GM19035 (cell line): ENCODE data around the gene HOXD9.

Source experiments
- ATAC-seq: cut with Tn5 transposase; IDR thresholded peaks from one replicate; pipeline ENCODE4 v1.9.1; 2021; ENCODE audit not compliant: unreplicated experiment

The HOXD9 gene

DNA sequence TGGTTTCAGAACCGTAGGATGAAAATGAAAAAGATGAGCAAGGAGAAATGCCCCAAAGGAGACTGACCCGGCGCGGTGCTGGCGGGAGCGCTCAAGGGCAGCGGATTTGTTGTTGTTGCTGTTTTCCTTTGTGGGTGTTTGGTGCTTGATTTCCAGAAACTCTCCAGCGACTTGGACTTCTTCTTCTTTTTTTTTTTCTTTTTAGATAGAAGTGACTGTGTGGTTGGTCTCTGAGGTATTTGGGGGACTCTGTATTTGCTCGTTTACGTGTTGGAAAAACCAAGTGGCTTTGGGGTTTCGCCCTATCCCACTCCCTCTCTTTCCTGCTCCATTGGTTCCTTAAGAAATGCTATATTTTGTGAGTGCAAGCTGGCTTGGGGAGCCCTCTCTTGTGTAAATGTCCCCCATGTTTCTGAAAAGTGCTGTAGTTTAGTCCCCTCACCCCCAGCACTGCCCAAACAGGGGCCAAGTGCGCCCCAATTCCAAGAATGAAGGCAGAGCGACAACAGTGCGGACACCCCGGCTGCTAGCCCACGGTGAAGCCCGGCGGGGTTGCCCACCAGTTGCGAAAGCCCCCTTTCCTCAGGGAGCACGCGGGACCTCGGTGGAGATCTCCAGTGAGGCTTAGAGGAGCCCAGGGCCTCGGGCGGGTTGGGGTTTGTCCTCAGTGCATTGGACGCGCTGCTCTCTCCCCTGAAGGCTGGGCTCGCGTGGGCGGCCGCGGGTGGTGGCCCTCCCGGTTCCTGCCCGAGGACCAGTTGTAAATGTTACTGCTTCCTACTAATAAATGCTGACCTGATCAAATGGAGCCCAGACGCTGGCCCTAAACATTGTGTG is 1.8 kb downstream of the HOXD9 start:
- no peak for ATAC-seq

DNA sequence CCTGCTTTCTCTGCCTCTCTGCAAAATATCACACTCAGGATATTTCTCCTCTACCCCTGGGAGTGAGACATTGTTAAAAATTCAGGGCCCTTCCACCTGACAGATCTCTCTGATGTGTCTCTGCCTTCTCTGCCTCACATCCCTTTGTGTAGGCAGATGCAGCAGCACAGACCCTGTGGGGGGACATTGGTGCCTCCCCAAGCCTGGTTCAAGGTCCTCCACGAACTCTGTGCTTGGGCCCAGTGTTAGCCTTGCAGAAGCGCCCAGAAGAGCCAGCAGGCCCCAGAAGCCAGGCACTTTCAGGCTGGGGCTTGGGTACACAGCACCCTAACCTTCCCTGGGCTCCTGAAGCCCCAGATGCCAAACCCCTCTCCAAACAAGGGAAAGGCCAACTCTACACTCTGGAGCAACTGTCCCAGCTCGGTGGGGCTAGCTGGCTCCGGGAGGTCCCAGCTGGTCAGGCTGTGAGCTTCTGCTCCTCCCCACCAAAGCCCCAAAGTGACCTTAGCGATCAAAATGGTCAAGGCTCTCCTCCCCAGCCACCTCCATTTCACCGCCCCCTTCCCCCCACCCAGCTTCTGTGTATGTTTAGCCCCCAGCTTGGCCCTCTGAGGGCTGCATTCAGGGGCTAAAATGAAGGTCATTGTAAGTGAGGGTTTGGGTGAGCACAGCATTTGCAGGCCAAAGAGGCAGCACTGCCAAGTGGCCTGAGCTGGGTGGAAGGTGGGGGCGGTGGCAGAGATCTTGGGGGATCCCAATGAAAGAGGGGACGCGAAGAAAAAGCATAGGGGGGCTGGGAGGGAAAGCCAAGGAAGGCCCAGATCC is 2.6 kb downstream of the HOXD9 start:
- no peak for ATAC-seq

DNA sequence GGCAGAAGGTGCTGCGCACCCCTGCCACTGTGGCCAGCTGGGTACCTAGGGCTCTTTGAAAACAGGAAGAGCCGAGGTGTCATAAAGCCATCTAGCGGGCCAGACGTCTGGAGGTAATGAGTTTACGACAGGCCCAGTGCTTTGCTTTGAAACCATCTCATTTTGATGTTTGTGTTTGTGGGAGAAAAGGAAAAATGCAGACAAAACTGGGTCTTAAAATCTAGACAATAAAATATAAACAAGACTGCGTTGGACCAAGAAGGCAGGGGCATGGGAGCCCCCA is 3.2 kb downstream of the HOXD9 start:
- ATAC-seq: no peak

DNA sequence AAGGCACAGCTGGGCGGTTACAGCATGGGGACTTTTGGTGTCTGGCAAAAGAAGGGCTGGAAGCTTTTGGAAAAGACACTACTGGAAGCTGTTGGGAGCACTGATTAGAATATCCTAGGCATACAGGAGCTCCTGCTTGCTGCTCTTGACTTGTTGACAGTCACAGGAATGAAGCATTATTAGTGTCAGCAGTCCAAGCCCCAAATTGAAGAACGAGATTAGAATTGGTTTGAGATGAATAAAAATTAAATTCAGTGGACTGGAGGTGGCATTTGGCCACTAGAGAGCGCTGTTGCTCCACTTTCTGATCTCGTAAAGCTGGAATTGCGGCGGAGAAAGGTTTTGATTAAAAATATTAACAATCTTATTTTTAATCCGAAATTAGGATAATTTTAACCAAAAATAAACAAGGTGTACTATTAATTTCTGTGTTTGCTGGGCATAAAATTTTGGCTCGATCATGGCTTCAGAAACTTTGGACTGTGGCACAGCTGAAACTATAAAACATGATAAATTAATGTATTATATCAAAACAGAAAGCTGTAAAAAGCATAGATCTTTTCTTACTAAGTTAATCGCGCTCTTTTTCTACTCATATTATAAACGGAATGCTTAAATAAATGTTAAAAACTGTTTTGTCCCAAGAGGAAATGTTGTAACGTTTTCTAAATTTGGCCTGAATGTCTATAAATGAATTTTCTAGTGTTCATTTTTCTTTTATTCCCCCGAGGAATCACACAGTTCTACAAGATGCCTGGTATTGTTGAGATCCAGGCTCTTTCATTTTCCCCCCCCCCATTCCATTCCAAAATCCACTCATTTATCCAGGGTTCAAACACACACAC is 4.6 kb downstream of the HOXD9 start:
- ATAC-seq: no peak

DNA sequence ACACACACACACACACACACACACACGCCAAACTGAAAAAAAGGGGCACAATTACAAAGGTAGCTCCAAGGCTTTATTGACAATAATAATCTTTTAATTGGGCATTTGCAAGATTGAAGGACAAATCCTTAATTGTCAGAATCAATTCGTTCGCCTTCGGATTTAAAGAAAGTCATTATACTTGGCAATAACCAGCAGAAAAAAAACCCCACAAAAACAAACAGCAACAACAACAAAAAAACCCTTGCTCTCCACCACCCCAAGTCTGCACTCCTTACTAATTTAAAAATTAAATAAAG is 5.2 kb downstream of the HOXD9 start:
- ATAC-seq: no peak

DNA sequence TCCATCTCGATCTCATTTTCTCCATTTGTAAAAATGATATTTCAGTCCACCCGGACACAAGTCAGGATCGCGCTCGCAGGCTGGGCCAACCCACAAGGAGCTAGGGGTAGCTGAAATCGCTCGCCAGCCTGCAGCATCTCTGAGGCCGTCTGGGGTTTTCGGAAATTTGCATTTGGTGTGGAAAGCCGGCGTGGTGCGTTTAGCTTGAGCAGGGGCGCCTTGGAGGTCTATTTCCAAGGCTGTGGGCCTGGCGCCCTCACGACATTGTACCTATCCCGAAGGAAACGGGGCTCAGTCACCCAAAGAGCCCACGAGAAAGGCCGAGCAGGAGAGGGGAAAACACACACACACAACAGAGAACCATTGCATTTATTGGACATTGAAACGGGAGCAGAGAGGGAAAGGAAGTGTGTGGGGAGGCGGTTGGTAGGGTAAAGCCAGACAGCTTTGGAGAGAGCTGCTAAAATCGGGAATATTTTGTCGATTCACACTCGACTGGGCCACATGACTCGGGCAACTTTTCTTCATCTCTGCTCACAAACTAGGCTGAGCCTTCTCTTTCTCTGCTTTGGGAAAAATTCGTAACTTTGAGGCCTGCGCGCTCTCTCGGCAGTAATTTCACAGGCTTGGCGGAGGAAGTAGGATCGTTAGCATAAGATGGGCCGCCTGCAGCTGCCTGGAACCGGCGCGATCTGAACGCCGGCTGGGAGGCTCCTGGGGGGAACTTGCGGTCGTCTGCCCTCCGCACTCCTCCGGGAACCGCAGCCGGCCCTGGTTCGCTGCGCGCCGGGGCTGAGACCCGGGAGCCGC is 5.9 kb downstream of the HOXD9 start:
- ATAC-seq: no peak

DNA sequence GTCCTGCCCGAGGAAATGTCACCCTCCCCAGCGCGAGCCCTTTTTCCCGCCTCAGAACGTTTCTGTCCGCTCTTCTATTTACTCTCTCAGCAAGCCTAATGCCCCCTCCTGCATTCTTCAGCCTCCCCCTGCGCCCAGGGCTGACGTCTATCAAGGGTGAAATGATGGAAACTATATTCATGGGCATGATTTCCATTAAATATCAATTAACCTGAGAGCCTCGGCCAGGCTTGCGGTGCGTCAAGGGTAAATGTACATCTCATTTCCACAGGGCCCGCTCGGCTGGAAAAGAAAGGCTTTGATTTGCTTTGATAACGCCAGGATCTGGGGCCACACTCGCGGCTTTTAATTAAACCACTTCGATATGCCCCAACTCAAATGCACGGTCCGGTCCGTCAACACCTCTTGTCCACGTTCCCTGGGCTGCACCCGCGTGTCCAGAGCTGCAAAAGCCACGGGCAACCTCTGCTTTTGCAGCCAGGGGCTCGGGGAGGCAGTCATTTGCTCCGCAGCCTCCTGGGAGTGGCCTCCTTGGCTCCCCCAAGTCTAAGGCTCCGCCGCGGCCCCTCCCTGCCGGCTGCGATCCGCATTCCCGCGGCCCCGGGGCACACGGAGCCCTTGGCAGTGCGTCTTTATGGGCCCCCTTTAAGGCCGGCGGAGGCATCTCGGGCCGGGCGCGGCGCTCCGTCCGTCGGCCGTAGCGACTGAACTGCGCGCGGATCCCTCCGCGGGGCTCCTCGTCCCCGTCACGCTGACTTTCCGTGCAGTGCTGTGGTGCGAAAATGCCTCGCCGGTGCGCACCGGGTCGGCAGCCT is 6.7 kb downstream of the HOXD9 start, which contains the start of gene HOXD8:
TSS of gene HOXD8 (plus strand) at position 724 of the 815 bp plus-strand sequence. CDS start 662 bp downstream, outside the sequence.
- ATAC-seq: no peak

DNA sequence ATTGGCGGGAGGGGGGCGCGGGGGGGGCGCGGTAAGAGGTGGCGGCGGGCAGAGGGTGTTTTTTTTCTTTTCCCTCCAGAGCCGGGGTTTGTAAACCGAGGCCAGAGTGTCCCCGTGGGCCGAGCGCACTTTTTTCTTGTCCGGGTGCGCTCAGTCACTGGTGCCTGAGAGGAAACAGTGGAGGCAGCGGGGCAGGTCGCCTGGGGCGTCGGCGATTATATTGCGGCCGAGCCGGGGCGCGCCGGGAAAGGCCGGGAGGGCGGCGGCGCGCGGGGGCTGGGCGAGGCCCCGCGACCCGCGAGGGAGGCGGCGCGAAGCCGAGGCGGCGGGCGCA is 7.3 kb downstream of the HOXD9 start:
- ATAC-seq: no peak

DNA sequence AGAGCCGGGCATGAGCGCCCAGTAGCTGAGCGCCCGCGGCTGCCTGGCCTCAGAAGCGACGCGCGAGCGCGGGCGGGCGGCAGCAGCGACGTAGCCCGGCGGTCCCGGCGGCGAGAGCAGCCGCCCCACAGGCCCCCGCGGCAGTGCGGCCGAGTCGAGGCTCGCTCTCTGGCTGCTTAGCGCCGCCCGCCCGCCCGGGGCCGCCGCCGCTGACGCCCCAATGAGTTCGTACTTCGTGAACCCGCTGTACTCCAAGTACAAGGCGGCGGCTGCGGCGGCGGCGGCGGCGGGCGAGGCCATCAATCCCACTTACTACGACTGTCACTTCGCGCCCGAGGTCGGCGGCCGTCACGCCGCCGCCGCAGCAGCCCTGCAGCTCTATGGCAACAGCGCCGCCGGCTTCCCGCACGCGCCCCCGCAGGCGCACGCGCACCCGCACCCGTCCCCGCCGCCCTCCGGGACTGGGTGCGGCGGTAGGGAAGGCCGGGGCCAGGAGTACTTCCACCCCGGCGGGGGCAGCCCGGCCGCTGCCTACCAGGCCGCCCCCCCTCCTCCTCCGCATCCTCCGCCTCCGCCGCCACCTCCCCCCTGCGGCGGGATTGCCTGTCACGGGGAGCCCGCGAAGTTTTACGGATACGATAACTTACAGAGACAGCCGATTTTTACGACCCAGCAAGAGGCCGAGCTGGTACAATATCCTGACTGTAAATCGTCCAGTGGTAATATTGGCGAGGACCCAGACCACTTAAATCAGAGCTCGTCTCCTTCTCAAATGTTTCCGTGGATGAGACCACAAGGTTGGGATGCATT is 7.8 kb downstream of the HOXD9 start:
- ATAC-seq: no peak

DNA sequence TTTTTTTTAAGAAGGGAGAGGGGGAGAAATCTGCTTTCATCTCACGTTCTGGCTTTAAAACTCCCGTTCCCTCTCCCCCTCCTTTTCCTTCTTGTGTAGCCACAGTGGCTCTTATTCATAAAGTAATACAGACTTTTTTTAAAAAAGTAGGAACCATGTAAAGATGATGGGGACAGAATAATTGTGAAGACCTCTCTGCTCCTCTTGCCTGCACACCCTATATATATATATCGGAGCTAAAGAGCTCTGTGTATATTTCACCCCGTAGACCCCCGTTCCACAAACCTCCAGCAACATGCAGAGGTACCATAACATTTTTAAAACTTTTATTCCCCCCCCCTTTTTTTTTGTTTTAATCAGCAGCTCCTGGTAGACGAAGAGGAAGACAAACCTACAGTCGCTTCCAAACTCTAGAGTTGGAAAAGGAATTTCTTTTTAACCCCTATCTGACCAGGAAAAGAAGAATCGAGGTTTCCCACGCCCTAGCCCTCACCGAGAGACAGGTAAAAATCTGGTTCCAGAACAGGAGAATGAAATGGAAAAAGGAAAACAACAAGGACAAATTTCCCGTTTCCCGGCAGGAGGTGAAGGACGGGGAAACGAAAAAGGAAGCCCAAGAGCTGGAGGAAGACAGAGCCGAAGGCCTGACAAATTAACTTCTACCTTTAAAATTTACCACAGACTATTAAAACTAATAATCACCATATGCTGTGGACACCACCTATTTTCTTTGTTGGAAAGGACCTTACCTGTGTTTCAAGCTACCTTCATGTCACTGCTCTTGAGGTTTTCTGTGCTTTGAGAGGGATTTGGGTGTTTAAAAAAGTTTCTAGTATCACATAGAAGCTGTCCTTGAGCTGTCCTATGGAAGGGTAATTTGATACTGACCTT is 8.7 kb downstream of the HOXD9 start:
- ATAC-seq: no peak

DNA sequence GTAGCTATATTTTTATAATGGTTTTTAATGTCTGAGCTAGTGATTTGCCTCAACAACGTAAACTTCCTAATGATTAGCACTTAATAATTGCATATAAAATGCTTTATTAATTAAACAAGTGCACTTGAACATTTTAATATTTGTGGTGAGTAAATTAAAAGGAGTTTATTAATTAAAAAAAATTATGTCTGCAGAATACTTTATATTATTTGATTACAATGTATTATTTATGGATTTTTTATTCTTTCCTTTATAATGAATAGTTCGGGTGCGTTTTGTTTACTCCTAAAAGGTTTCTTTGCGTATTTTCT is 9.3 kb downstream of the HOXD9 start:
- no peak for ATAC-seq

DNA sequence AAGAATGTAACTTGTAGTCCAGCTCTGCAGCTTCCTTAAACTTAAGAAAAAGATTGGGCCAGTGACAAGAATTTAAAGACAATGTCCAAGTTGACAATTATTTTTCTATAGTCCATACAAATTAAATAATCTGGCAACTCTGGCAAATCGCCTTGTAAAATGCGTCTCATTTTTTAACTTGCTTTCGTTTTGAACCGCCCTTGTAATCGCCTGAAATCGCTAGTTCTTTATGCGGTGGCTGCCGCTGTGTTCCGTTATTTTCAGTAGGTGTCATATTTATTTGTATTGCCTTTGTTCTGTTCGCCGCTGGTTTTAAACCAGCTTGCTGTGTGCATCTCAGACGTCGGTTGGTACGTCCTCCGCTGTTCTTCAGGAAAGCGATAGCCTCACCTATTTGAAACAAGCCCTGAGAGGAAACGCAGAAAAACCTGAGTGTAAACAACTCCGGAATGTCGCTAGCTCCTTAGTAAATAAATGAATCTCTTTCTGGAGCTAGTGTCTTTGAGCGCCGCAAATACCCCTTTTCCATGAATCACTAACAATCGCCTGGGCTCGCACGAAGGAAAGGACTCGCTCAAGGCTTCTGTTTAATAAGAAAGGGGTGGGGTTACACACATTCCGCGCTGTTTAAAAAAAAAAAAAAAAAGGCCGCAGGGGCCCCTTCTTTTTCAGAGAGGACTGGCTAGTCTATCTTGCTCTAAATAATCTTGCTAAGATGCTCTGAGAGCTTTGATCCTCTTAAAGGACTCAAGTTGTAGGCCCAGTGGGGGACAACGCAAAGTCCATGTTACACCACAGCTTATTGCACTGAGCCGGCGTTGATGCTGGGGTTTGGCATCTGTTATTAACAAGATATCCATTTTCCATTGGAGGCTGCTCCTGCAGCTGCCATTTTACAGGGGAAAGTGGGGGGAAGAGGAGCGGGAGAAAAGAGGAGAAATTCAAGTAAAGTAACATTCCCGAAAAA is 10.0 kb downstream of the HOXD9 start:
- ATAC-seq: no peak

DNA sequence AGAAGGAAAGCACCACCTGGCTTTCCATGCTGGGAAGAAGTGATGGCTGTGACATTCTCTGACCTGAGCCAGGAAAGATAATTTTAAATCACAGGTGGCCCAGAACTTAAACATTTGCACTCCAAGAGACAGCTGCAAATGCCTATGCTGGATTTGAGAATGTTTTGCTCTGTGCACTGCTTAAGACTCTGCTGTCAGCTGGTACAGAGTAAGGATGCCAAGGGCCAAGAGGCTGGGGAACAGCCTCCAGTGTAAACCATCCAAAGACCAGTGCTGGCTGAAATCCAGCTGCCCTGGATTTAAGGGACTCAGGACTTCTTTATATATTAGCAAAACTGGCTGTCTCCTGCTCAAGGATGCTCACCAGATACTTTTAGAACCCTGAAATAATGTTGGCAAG is 10.9 kb downstream of the HOXD9 start:
- ATAC-seq: no peak

DNA sequence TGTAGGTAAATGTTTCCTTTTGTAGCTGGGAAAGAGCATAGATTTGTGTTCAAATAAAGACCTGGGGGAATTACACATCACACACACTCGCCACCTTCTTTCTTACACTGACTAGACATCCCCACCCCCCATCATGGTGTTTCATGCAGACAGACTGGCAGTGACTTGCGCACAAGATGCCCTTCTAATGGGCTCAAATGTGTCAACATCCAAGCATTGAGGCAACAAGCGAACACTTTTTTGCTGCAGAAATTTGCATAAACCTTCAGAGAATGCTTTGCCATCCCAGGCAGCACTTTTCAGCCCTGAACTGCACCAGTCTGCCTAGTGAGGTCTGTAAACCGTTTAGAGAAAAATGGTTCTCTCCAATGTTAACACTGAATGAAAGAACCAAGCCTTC is 11.5 kb downstream of the HOXD9 start:
- no peak for ATAC-seq

DNA sequence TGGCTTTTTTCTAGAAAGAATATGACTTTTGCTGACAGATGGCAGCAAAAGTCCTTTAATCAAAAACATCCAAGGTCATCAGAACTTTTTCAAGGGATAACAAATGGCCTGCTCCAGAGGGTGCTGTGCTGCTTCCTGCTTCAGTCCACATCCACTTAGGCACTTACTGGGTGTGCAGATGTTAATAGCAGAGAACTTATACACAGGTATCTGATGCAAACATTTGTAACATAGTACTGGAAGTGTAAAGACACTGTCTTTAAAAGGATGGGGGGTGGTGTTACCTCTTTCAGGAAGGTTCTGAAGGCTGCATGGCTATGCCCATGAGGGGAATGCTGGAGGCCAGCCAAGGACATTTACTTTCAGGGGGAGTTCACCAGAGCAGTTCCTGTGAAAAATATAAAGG is 12.5 kb downstream of the HOXD9 start:
- ATAC-seq: no peak

DNA sequence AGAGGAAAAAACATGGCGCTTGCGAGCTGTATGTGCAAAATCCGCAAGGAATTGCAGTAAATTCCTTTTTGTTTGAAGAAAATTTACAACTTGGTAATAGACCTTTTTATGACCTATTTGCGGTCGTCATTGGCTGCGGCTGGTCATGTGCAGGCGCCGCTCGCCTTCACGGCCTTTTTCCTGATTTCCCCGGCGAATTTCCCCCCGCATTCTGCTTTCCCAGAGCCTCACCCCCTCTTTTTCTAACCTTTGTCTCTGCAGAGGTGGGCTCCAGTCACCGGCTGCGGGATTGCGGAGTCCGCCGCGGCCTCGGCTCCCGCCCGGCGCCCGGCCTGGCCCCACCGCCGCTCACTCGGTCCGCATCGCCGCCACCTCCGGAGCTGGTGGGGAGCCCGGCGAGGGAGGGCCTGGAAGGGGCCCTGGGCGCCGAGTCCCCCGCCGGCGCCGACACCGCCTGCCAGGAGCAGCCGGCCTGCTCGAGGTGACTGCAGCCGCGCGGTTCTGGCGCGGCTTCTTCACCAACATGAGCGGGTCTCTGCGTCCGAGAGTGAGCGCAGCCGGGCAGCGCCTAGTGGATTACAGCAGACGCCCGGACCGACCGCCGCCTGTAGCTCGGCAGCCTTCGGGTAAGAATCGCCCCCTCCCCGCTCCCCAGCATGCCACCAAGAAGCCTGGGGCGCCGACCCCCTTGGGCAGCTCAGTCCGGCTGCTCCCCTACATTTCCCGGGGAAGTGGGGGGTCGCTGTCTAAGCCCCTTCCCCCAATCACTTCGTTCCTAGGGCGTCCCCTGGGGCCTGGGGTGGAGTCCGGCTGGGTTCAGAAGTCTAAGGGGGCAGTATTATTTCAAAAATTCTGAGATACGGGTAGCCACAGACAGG is 14.1 kb downstream of the HOXD9 start:
- ATAC-seq: no peak

DNA sequence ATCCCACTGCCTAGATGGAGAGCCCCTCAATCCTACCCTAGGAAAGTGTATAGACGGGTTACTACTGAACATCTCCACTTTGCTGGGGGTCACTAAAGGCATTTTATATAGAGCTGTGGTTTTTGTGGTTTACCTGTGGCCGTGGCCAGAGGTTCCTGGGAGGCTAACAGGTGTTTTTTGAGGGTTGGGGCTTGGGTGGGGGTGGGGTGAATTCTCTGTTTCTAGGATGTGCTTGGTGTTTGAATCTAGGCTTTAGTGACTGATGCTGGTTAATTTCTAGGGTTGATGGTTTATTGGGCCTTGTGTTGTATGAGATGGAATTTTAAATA is 14.7 kb downstream of the HOXD9 start:
- no peak for ATAC-seq
